Right ventricle myocardium inferior (tissue), 1 donor: ENCODE results near the gene TBK1. TPM values are rescaled to one million over a fixed set of nuclear protein-coding genes. Genes with fewer than 3 reads are reported as not detected.
A peak's percentile ranks its signal among the peaks of the same experiment; 100 is the strongest.

Source experiments
- ATAC-seq: fragments of 200-7000 bp; cut with Tn5 transposase; one replicate; pipeline ENCODE4 v1.9.1; 2020; ENCODE audit warnings: mild to moderate bottlenecking, moderate library complexity
- DNase-seq: peaks from one replicate; pipeline ENCODE4 v3.0.0; 2021; ENCODE audit errors: missing footprints
- intact Hi-C: fragments of 100-400 bp; cut with DNase I; formaldehyde crosslinking; loops from one replicate; pipeline ENCODE4 v1.11.0; 2022
- long read RNA-seq: library from polyadenylated mRNA; unstranded; transcript quantifications from one replicate; pipeline ENCODE4 v2.0.0, GENCODE V29; 2021
- total RNA-seq: library from RNA; stranded (reverse); fragmentation: NEBNext Ultra II Directional; extraction: Animal tissue kit (Norgen Biotek cat#: 25700); gene quantifications from one replicate; pipeline ENCODE4 v1.2.1, GENCODE V29; 2021
- donor health status: DM: no; HTN: yes; CAD: no; lungs with severe emphysema.

TBK1 gene
- total RNA-seq = 11.9 TPM
- long read RNA-seq, transcript TBK1-201 (21 exons, 3,256 nt) = major isoform, 11 of 14 reads
- long read RNA-seq, partial matches to known transcripts = 1 of 14 reads
- long read RNA-seq, other reads (novel, unspliced or antisense) = 2 of 14 reads

DNA sequence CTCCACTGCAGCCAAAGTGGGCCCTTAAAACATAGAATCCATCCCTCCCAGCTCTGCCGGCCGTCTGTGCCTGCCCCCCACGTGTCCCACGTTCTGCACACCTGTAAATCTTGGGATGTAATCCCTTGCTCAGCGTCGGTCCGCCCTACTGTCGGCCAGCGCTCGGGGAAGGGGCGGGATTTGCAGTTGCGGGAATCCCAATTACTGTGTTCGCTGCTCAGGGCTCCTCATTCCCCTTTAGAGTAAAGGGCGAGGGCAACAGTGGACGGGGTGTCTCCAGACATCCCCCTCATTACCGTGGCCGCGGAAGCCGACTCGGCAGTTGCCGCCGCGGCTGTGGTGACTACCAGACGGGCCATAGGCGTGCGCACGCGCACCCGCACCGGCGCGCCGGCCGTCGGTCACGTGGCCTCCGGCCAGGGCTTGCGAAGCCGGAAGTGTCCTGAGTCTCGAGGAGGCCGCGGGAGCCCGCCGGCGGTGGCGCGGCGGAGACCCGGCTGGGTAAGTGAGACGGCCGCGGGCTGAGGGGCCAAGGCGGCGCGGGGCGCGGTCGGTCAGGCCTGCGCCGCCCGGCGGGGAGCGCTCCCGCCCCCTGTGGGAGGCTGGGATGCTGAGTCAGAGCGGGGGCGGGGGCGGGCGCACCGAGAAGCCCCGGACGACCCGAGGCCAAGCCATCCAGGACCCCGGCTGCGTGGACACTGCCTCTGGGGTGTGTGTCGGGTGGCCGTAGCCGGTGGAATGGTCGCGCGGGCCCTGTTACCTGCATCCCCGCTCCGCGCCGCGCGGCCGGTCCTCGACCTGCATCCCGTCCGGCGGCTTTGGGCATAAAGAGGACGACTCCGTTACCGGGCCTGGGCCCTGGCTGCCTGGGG lies at the start of gene TBK1:
TSS of gene TBK1 (plus strand) at position 434 of the 872 bp plus-strand sequence. CDS start 3,751 bp downstream, outside the sequence.
- DNase-seq (peak; percentile 96), ATAC-seq (peak; percentile 99)
- intact Hi-C loops = loop anchor here (5.0 kb wide), 1 partner anchor 45 kb away; no protein-coding TSS in a partner anchor

DNA sequence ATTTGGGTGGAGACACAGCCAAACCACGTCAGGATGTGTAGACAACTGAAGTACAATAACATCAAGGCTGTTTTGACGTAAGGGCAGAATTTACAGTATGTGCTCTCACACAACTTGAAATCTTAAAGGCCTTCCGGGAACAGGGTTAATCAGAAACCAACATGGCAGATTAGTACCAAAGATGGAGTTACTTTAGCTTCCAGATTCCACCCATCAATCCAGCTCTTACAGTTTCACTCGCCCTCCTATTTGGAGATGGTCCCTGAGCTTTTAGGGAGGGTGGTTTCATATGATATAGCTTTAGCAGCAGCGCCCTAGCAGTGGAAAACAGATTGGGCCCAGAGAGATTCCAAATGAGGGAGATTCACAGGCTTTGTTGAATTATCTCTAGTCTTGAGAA lies 49.7 kb upstream of the TBK1 start:
- DNase-seq (no peak), ATAC-seq (no peak)
- intact Hi-C loops = no loop called here

DNA sequence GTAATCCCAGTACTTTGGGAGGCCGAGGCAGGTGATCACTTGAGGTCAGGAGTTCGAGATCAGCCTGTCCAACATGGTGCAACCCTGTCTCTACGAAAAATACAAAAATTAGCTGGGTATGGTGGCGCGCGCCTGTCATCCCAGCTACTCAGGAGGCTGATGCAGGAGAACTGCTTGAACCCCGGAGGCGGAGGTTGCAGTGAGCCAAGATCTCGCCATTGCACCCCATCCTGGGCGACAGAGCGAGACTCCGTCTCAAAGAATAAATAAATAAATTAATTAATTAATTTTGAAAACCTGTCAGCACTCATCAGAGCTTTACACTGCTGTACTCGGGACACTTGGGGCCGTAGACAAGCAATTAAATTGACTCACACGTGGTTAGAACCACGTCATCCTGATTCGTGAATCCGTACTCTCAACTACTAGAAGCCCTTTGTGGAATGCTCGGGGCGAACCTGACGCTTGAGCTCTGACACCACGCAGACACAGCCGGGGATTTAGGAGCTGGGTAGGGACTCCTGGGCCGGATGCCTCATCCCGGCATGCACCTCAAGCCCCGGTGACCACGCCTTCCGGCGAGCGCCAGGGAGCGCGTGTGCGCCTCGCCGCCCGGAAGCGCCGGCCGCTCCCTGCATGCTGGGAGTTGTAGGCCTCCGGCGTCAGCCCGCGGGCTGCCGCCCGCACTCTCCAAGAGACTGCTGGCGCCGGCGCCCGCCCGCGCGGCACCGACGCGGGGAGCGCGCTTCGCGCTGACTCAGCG lies 48.0 kb upstream of the TBK1 start, which contains the start of gene XPOT:
TSS of gene XPOT (plus strand) at position 686 of the 763 bp plus-strand sequence. CDS start 5,644 bp downstream, outside the sequence.
- DNase-seq = peak; percentile 97
- peak; percentile 97 for ATAC-seq
- intact Hi-C loops = no loop called here

DNA sequence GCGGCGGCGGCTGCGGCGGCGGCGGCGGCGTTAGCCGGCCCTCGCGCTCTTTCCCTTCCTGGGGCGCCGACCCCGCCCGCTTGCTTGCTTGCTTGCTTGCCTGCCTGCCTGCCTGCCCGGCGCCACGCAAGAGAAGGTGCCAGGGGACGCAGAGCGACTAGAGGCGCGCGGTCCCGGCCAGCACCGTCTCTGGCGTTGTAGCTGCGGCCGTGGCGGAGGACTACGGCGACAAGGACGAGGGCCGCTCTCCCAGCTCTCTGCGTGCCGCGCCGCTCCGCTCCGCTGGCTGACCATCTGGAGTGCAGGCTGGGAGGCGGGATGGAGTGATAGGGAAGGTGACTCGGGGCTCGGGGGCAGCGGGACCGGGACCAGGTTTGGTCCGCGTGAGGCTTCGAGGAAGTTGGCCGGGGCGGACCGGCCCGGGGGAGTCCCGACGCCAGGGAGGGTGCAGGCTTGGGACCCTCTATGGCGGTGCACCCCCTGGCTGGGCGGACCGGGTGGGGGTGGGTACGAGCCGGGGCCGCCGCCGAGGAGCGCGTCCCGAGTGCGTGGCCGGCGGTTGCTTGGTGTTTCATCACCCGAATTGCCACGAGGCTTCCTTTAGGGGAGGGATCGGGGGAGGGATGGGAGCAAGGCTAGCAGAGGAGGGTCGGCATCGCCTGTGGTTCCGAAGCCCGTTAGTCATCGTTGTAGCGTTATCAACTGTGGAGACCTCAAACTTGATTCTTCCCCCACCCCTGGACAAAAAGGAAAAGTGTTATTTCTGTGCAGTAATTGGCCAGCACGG lies 47.3 kb upstream of the TBK1 start:
- DNase-seq (no peak), ATAC-seq (peak; percentile 53)
- intact Hi-C loops = loop anchor here (5.0 kb wide), 1 partner anchor 48 kb away; the partner anchor contains the start of gene TBK1

DNA sequence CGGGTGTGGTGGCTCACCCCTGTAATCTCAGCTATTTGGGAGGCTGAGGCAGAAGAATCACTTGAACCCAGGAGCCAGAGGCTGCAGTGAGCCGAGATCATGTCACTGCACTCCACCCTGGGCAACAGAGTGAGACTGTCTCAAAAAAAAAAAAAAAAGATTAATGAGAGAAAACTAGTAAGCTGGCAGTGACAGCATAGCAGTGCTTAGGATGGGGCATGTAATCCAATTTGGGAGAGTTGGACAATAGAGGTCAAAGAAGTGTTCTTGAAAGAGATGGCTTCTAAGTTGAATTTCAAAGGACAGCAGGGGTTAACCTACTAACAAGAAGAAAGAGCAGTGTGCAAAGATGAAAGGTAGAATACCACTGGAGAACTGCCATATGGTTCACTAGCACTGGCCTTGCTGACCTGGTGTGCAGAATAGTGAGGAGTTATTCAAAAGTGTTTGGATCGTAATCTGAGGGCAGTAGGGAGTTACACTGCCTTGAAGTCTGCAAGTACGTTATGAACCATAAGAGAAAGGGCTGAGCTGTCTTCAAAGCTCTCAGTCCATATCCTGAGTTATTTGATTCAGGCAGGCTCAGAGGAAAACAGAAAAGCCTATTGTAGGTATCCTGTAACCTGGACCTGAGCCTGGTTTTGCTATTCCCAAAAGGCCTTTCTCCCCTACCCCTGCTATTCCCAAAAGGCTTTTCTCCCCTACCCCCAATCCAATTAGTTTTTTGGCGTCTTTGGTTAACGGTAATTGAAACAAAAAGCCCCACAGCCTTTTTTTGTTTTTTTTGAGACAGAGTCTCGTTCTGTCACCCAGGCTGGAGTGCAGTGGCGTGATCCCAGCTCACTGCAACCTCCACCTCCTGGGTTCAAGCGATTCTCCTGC lies 44.3 kb upstream of the TBK1 start:
- DNase-seq (no peak), ATAC-seq (no peak)
- intact Hi-C loops = loop anchor here (5.0 kb wide), 1 partner anchor 45 kb away; the partner anchor contains the start of gene TBK1

GRCh38 chr12:64411427-64411826 lies 40.5 kb upstream of the TBK1 start:
- no peak for ATAC-seq
- intact Hi-C loops = no loop called here
- no peak for DNase-seq

DNA sequence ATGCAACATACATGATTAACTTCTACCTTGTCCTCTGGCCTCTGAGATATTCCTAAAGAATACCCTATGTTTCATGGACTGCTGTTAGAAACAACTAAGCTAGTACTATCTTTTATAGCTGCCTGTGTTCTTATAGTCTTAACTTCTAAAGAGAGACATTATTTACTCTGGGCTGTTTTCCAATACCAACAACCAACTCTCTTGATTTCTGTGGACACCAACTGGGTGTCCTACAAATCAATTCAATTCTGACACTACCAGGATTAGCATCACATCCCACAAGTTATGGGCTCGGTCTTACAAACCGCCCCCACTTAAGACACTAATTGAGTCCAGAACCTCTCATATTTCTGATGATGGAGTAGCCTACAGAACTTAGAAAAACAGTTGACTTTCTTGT lies 39.5 kb upstream of the TBK1 start:
- ATAC-seq = no peak
- no peak for DNase-seq
- intact Hi-C loops = no loop called here

DNA sequence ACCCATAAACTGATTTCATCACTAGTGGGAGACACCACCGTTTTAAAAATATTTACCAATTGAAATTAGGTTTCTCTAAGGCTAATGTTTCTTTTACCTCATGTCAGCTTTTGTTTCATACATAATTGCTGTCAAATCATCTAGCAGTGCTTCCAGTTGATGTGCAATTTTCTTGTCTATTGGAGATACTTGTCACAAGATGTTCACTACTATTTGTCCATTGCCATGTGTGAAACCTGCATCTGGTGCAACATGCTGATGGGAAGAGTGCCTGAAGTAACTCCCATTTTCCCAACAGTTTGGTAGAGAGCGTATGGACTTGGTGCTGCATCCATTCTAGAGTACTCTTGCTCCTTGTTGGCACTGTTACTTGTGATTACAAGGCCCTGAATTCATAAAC lies 38.0 kb upstream of the TBK1 start:
- ATAC-seq (no peak), DNase-seq (no peak)
- intact Hi-C loops = no loop called here

DNA sequence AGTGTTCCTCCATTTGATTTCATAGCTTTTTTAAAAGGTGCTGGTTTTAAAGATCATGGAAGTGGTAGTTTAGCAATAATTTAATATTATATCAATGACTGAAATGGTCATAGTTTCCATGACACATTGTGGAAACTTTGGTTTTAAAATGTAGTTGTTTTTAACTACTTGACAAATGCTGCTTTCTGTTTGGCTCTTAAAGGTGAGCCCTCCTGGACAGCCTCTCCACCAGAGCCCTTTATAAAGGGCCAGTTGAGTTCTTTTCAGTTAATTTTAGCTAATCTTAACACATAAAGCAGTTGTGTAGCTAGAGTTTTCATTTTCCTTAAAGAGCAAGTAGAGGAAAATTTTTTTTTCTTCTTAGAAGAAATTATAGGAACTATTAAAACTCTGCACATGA lies 33.7 kb upstream of the TBK1 start:
- ATAC-seq (no peak), DNase-seq (no peak)
- intact Hi-C loops = no loop called here

GRCh38 chr12:64419696-64420095 lies 32.2 kb upstream of the TBK1 start:
- intact Hi-C loops = loop anchor here (5.0 kb wide), 1 partner anchor 68 kb away; no protein-coding TSS in a partner anchor
- DNase-seq = no peak
- ATAC-seq = no peak

DNA sequence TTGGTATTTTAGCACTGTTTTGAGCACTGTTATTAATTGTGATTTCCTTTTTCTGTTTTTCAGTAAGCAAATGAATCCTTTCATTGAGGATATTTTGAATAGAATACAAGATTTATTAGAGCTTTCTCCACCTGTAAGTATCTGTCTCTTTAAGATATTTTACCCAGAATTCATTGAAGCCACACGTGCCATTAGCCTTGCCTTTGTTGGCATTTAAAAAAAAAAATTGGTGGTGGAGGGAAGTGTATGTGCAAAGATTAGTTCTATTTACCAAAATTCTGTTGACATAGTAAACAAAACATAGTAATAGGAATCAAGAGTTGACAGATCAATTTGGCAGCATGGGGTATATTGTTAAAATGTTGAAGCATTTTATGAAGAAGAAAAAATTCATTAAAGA lies 23.9 kb upstream of the TBK1 start:
- DNase-seq (no peak), ATAC-seq (no peak)
- intact Hi-C loops = no loop called here

GRCh38 chr12:64428956-64429355 lies 23.0 kb upstream of the TBK1 start:
- ATAC-seq (no peak), DNase-seq (no peak)
- intact Hi-C loops = no loop called here

DNA sequence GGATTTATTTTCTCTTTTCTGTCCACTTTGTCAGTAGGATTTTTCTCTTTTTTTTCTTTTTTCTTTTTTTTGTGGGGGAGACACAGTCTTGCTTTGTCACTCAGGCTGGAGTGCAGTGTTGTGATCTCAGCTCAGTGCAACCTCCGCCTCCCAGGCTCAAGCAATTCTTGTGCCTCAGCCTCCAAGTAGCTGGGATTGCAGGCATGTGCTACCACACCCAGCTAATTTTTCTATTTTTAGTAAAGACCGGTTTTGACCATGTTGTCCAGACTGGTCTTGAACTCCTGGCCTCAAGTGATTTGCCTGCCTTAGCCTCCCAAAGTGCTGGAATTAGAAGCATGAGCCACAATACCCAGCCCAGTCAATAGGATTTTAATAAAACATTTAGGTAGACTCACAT lies 21.0 kb upstream of the TBK1 start:
- DNase-seq = no peak
- intact Hi-C loops = no loop called here
- no peak for ATAC-seq

DNA sequence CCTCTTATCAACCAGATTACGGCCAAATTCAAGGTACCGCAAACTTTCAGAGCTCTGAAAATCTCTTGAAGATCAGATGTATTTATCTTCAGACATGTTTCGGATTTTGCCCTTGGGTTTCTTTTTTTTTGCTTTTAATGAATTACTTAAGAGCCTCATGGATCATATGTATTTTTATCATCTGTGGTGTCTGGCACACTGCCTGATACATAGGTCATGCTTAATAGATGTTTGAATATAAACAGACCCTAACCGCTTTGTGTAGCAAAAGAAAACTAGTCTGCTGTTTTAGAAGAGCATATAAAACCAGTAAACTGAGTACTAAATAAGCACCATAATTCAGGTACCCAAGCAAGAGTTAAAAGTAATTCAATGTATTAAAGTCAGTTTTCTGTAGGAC lies 20.1 kb upstream of the TBK1 start:
- ATAC-seq (no peak), DNase-seq (no peak)
- intact Hi-C loops = no loop called here

- DNase-seq (no peak), ATAC-seq (no peak)
- intact Hi-C loops = no loop called here
Measured at GRCh38 chr12:64433915-64434314, 18.0 kb upstream of the TBK1 start.

GRCh38 chr12:64440100-64440499 lies 11.8 kb upstream of the TBK1 start:
- DNase-seq (no peak), ATAC-seq (no peak)
- intact Hi-C loops = no loop called here

GRCh38 chr12:64445490-64445889 lies 6.4 kb upstream of the TBK1 start:
- no peak for DNase-seq
- ATAC-seq = no peak
- intact Hi-C loops = no loop called here

DNA sequence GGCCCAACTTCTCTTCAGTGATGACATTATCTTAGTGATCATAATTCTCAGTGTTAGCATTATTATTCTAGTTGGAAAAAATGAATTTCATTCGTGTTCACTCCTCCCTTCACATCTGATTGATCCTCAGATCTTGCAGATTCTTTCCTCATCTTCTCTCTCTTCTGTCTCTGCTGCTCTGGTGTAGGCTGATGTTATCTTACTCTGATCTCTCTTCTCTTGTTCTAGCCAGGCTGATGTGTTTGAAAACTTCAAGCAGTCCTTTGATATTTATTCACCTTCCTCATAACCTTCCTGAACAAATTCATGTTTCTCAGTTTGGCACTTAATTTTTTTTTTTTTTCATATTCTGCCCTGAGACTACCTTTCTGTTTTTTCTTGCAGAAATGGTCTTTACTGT lies 5.6 kb upstream of the TBK1 start:
- ATAC-seq = no peak
- intact Hi-C loops = no loop called here
- no peak for DNase-seq
